ENCODE measurements around the gene DBN1.
"Not testable (repeated sequence)": the region's sequence is repeated elsewhere in the genome, so short reads cannot be mapped to it uniquely, and the experiment has no call there.

Gene DBN1

GRCh38 chr5:177487144-177487543 lies 13.7 kb upstream of the DBN1 start:
- no peak for DNase-seq (ENCODE audit: low spot score)
- no peak for TF ChIP-seq CTCF (IDR thresholded peaks at IDR 0.05; ENCODE audit: extremely low read depth, missing control alignments)

- no peak for DNase-seq (ENCODE audit: low spot score)
- no peak for TF ChIP-seq CTCF (IDR thresholded peaks at IDR 0.05; ENCODE audit: extremely low read depth, missing control alignments)
These were observed 12.8 kb upstream of the DBN1 start for GRCh38 chr5:177486256-177486655.

- DNase-seq (ENCODE audit: low spot score) = not testable (repeated sequence)
These were observed 12.3 kb upstream of the DBN1 start for GRCh38 chr5:177485753-177486152.

GRCh38 chr5:177484902-177485549 lies 11.6 kb upstream of the DBN1 start:
- TF ChIP-seq CTCF (IDR thresholded peaks at IDR 0.05; ENCODE audit: extremely low read depth, missing control alignments) = no peak
- DNase-seq (ENCODE audit: low spot score) = no peak

GRCh38 chr5:177483994-177484901 lies 10.8 kb upstream of the DBN1 start:
- TF ChIP-seq CTCF (IDR thresholded peaks at IDR 0.05; ENCODE audit: extremely low read depth, missing control alignments) = no peak
- no peak for DNase-seq (ENCODE audit: low spot score)

- TF ChIP-seq CTCF (IDR thresholded peaks at IDR 0.05; ENCODE audit: extremely low read depth, missing control alignments) = no peak
- DNase-seq (ENCODE audit: low spot score) = no peak
These were observed 9.6 kb upstream of the DBN1 start for GRCh38 chr5:177483042-177483441.

- DNase-seq (ENCODE audit: low spot score) = no peak
- no peak for TF ChIP-seq CTCF (IDR thresholded peaks at IDR 0.05; ENCODE audit: extremely low read depth, missing control alignments)
These were observed 8.9 kb upstream of the DBN1 start for GRCh38 chr5:177482359-177482795.

All from GM20000 (cell line).